ENCODE results near the gene KLHL3. TPM values are rescaled to one million over a fixed set of nuclear protein-coding genes. Genes with fewer than 3 reads are reported as not detected.

The KLHL3 gene
- total and polyA plus RNA-seq, 4 donors: 8.9 to 12.6 (median 11.5) TPM

GRCh38 chr5:137734331-137734730 lies 1.6 kb downstream of the KLHL3 start:
- Histone ChIP-seq H3K36me3 (ENCODE audit: control insufficient read depth, insufficient read depth, low read length) (no peaks in the 10 kb centered on the region), H3K27ac (ENCODE audit: low read depth, low read length) (no peak overlapping the region), H3K9me3 (ENCODE audit: control insufficient read depth, insufficient read depth, low read length) (no peaks in the 10 kb centered on the region), H3K4me1 (ENCODE audit: control insufficient read depth, insufficient read depth, low read length) (peaks cover 17% of the 10 kb centered on the region), H3K4me3 (ENCODE audit: low read depth, low read length) (peak overlapping the region; percentile 57), H3K27me3 (ENCODE audit: control insufficient read depth, insufficient read depth, low read length) (no peaks in the 10 kb centered on the region)
- 60% methylated on average over 2 of the region's 2 CpGs for WGBS (ENCODE audit: insufficient coverage)
- DNase-seq (ENCODE audit: low read depth in 4 of 6, low spot score in 6 of 6): peak in 1 of 6 donors; percentile 22

DNA sequence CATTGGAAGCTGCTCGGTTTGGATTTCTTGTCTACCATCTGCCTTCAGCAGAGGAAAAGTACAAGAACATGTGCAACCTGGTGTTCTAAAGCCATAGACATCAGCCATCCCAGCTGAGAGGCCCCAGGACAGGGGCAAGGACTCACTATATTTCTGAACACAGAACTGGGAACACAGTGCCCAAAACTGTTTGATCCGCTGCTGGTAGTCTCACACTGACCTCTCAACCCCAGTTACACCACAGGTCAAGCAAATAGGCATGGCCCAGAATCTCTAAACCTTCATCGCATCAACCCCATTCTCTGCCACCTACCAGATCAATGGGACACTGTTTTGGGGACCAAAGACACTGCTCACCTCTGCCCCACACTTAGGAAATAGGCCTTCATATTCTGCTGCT lies 2.0 kb downstream of the KLHL3 start:
- Histone ChIP-seq H3K4me3 (ENCODE audit: low read depth, low read length) (peak overlapping the region; percentile 57), H3K27me3 (ENCODE audit: control insufficient read depth, insufficient read depth, low read length) (no peaks in the 10 kb centered on the region)

DNA sequence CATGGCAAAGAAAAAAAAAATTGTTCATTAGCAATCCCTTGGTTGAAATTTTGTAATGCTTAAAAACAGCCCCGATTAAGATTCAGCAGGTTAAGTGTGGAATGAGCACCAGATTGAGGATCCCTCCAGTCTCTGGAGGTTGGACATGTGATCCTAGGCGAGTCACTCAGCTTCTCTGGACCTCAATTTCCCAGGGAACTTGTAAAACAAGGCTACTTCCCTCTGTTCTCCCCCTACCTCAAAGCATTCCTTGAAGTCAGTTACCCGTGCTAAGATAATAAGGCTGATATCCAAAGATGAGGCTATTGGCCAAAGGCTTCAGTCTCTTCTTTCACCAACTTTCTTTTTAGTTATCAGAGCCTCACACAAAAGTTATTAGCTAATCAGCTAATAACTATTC lies 2.9 kb downstream of the KLHL3 start:
- no peak for DNase-seq (ENCODE audit: low read depth in 4 of 6, low spot score in 6 of 6)
- H3K4me1 ChIP-seq (ENCODE audit: control insufficient read depth, insufficient read depth, low read length): peaks cover 17% of the 10 kb centered on the region
- no peaks in the 10 kb centered on the region for H3K36me3 ChIP-seq (ENCODE audit: control insufficient read depth, insufficient read depth, low read length)
- H3K27me3 ChIP-seq (ENCODE audit: control insufficient read depth, insufficient read depth, low read length): no peaks in the 10 kb centered on the region
- H3K9me3 ChIP-seq (ENCODE audit: control insufficient read depth, insufficient read depth, low read length): no peaks in the 10 kb centered on the region
- H3K4me3 ChIP-seq (ENCODE audit: low read depth, low read length): no peak overlapping the region
- 88% methylated on average over 1 of the region's 3 CpGs for WGBS (ENCODE audit: insufficient coverage)
- H3K27ac ChIP-seq (ENCODE audit: low read depth, low read length): no peak overlapping the region

More for the DNA sequence above, 2.0 kb downstream of the KLHL3 start:
- WGBS (ENCODE audit: insufficient coverage): 83% methylated on average over 3 of the region's 3 CpGs
- H3K9me3 ChIP-seq (ENCODE audit: control insufficient read depth, insufficient read depth, low read length): no peaks in the 10 kb centered on the region
- no peaks in the 10 kb centered on the region for H3K36me3 ChIP-seq (ENCODE audit: control insufficient read depth, insufficient read depth, low read length)
- no peak overlapping the region for H3K27ac ChIP-seq (ENCODE audit: low read depth, low read length)
- DNase-seq (ENCODE audit: low read depth in 4 of 6, low spot score in 6 of 6): no peak
- peaks cover 17% of the 10 kb centered on the region for H3K4me1 ChIP-seq (ENCODE audit: control insufficient read depth, insufficient read depth, low read length)

DNA sequence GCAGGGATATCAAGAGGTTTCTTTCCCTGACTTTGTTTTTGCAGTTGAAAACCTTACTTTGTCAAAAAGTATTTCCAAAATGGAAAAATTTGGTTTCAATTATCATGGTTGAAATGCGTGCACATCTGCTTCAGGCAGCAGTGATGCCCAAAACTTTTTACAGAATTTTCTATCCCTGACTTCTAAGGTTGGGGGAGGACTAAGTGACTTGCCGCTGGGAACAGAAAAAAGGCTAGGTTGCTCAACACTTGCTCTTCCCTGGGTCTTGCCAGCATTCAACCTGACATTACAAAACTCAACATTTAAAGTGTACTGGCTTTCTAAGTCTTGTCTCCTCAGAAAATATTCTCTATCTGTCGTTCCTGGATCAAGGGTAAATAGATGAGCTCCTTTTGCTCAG lies 4.7 kb downstream of the KLHL3 start:
- Histone ChIP-seq H3K36me3 (ENCODE audit: control insufficient read depth, insufficient read depth, low read length) (no peaks in the 10 kb centered on the region), H3K27me3 (ENCODE audit: control insufficient read depth, insufficient read depth, low read length) (no peaks in the 10 kb centered on the region), H3K27ac (ENCODE audit: low read depth, low read length) (no peak overlapping the region), H3K4me3 (ENCODE audit: low read depth, low read length) (no peak overlapping the region), H3K9me3 (ENCODE audit: control insufficient read depth, insufficient read depth, low read length) (no peaks in the 10 kb centered on the region), H3K4me1 (ENCODE audit: control insufficient read depth, insufficient read depth, low read length) (peaks cover 17% of the 10 kb centered on the region)
- DNase-seq (ENCODE audit: low read depth in 4 of 6, low spot score in 6 of 6): no peak
- WGBS (ENCODE audit: insufficient coverage): 100% methylated on average over 1 of the region's 3 CpGs

- no peak overlapping the region for H3K27ac ChIP-seq (ENCODE audit: low read depth, low read length)
- H3K36me3 ChIP-seq (ENCODE audit: control insufficient read depth, insufficient read depth, low read length): no peaks in the 10 kb centered on the region
- H3K9me3 ChIP-seq (ENCODE audit: control insufficient read depth, insufficient read depth, low read length): no peaks in the 10 kb centered on the region
- no peak for DNase-seq (ENCODE audit: low read depth in 4 of 6, low spot score in 6 of 6)
- H3K27me3 ChIP-seq (ENCODE audit: control insufficient read depth, insufficient read depth, low read length): no peaks in the 10 kb centered on the region
- H3K4me3 ChIP-seq (ENCODE audit: low read depth, low read length): no peak overlapping the region
- peaks cover 9% of the 10 kb centered on the region for H3K4me1 ChIP-seq (ENCODE audit: control insufficient read depth, insufficient read depth, low read length)
Measured at GRCh38 chr5:137730336-137730735, 5.6 kb downstream of the KLHL3 start.

DNA sequence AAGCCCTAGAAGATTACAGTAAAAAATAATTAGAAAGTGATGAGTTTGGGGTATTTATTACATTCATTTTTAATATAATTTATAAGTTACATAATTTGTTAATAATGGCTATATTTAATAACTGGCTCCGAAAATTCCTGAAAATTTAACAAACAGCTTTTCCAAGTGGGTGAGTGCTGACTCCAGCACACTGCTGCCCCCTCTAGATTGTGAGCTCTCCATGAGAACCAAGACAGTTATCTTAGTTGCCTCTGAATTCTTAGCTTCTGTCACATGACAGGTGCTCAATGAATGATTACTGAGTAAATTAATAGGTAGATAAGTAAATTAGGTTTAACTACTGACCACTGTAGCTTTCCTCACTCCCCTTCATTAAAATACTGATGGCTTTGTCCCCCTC lies 7.8 kb downstream of the KLHL3 start:
- WGBS (ENCODE audit: insufficient coverage): no CpG with 5 or more reads among the region's 1 CpG
- Histone ChIP-seq H3K27ac (ENCODE audit: low read depth, low read length) (no peak overlapping the region), H3K4me1 (ENCODE audit: control insufficient read depth, insufficient read depth, low read length) (no peaks in the 10 kb centered on the region), H3K36me3 (ENCODE audit: control insufficient read depth, insufficient read depth, low read length) (no peaks in the 10 kb centered on the region), H3K4me3 (ENCODE audit: low read depth, low read length) (no peak overlapping the region), H3K9me3 (ENCODE audit: control insufficient read depth, insufficient read depth, low read length) (no peaks in the 10 kb centered on the region), H3K27me3 (ENCODE audit: control insufficient read depth, insufficient read depth, low read length) (no peaks in the 10 kb centered on the region)
- DNase-seq (ENCODE audit: low read depth in 4 of 6, low spot score in 6 of 6): no peak

DNA sequence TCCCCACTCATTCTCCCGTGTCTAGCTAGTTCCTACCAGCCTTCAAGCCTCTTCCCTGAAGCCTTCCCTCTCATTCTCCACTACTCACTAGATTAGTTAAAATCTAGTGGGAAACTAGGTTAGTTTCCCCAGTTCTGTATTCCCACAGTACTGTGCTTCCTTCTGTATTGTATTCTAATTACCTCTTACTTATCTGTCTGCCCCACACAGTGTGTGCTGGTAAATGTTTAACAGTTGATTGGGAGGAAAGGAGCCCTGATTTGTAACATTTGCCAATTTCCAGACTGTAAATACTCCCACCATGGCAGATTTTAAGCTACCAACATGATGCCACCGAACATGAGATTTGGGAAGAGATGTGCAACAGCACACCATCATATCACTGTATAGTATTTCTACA lies 8.3 kb downstream of the KLHL3 start:
- Histone ChIP-seq H3K36me3 (ENCODE audit: control insufficient read depth, insufficient read depth, low read length) (no peaks in the 10 kb centered on the region), H3K27ac (ENCODE audit: low read depth, low read length) (no peak overlapping the region), H3K27me3 (ENCODE audit: control insufficient read depth, insufficient read depth, low read length) (no peaks in the 10 kb centered on the region), H3K4me1 (ENCODE audit: control insufficient read depth, insufficient read depth, low read length) (no peaks in the 10 kb centered on the region), H3K9me3 (ENCODE audit: control insufficient read depth, insufficient read depth, low read length) (no peaks in the 10 kb centered on the region), H3K4me3 (ENCODE audit: low read depth, low read length) (no peak overlapping the region)
- no CpG with 5 or more reads among the region's 2 CpGs for WGBS (ENCODE audit: insufficient coverage)
- no peak for DNase-seq (ENCODE audit: low read depth in 4 of 6, low spot score in 6 of 6)

GRCh38 chr5:137724251-137724650 lies 11.6 kb downstream of the KLHL3 start:
- Histone ChIP-seq H3K4me1 (ENCODE audit: control insufficient read depth, insufficient read depth, low read length) (no peaks in the 10 kb centered on the region), H3K27ac (ENCODE audit: low read depth, low read length) (no peak overlapping the region), H3K9me3 (ENCODE audit: control insufficient read depth, insufficient read depth, low read length) (no peaks in the 10 kb centered on the region), H3K4me3 (ENCODE audit: low read depth, low read length) (no peak overlapping the region), H3K27me3 (ENCODE audit: control insufficient read depth, insufficient read depth, low read length) (no peaks in the 10 kb centered on the region), H3K36me3 (ENCODE audit: control insufficient read depth, insufficient read depth, low read length) (no peaks in the 10 kb centered on the region)
- DNase-seq (ENCODE audit: low read depth in 4 of 6, low spot score in 6 of 6): no peak
- 93% methylated on average over 1 of the region's 2 CpGs for WGBS (ENCODE audit: insufficient coverage)

- DNase-seq (ENCODE audit: low read depth in 4 of 6, low spot score in 6 of 6): no peak
- no peaks in the 10 kb centered on the region for H3K4me1 ChIP-seq (ENCODE audit: control insufficient read depth, insufficient read depth, low read length)
- H3K9me3 ChIP-seq (ENCODE audit: control insufficient read depth, insufficient read depth, low read length): no peaks in the 10 kb centered on the region
- H3K27ac ChIP-seq (ENCODE audit: low read depth, low read length): no peak overlapping the region
- H3K36me3 ChIP-seq (ENCODE audit: control insufficient read depth, insufficient read depth, low read length): no peaks in the 10 kb centered on the region
- H3K27me3 ChIP-seq (ENCODE audit: control insufficient read depth, insufficient read depth, low read length): no peaks in the 10 kb centered on the region
- H3K4me3 ChIP-seq (ENCODE audit: low read depth, low read length): no peak overlapping the region
Measured at GRCh38 chr5:137718611-137719010, 17.3 kb downstream of the KLHL3 start.

DNA sequence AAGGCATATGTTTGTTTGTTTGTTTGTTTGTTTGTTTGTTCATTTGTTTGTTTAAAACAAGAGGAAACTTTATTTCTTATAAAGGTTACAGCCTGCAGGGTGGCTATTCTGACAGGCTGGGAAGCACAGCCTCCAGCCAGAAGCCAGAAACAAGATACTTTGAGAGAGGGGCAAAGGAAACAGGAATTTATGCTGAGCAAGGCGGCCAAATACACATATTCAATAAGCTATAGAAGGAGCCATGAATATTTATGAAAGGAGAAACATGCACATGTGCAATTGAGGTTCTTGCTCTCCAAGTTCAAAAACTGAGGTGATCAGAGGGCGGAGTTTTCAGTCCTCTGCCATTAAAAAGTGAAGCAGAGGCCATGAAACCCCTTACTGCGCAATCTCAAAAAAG lies 19.6 kb downstream of the KLHL3 start:
- no peaks in the 10 kb centered on the region for H3K36me3 ChIP-seq (ENCODE audit: control insufficient read depth, insufficient read depth, low read length)
- no peaks in the 10 kb centered on the region for H3K27me3 ChIP-seq (ENCODE audit: control insufficient read depth, insufficient read depth, low read length)
- no peak overlapping the region for H3K27ac ChIP-seq (ENCODE audit: low read depth, low read length)
- H3K4me3 ChIP-seq (ENCODE audit: low read depth, low read length): no peak overlapping the region
- DNase-seq (ENCODE audit: low read depth in 4 of 6, low spot score in 6 of 6): no peak
- no peaks in the 10 kb centered on the region for H3K9me3 ChIP-seq (ENCODE audit: control insufficient read depth, insufficient read depth, low read length)
- WGBS (ENCODE audit: insufficient coverage): 83% methylated on average over 2 of the region's 3 CpGs
- no peaks in the 10 kb centered on the region for H3K4me1 ChIP-seq (ENCODE audit: control insufficient read depth, insufficient read depth, low read length)

All from spinal cord (tissue), 10 donors.